Peyer's patch (tissue), 4 donors: ENCODE results near the gene MPV17L2.

ENCODE experiments used
- CTCF ChIP-seq, 6 experiments: fragments of 450-650 bp in 4 of 6; fragments of 200-600 bp in 2 of 6; sonication (generic) in 1 of 6; IDR thresholded peaks; one replicate each; pipeline ENCODE4 v1.5.1; 2017 to 2019; ENCODE audit warnings: antibody characterized with exemption in 6 of 6, mild to moderate bottlenecking in 3 of 6, moderate library complexity in 1 of 6
- POLR2A ChIP-seq, 2 donors: fragments of 450-650 bp; IDR thresholded peaks; one replicate each; pipeline ENCODE4 v1.5.1; 2017; ENCODE audit warnings: antibody characterized with exemption in 2 of 2, mild to moderate bottlenecking in 2 of 2, moderate library complexity in 2 of 2

GRCh38 chr19:18194554-18195238, 1.7 kb downstream of the MPV17L2 start:
- TF ChIP-seq CTCF (IDR thresholded peaks at IDR 0.05) (no peak), POLR2A (IDR thresholded peaks at IDR 0.05) (no peak)
